ENCODE data around the gene ENPP6. TPM values are rescaled to one million over a fixed set of nuclear protein-coding genes. Genes with fewer than 3 reads are reported as not detected.

The ENPP6 gene
- total and polyA plus RNA-seq, 2 of the 13 experiments (the other 11 are each of a cell fraction or from before 2014, with no cell fraction given) = not detected

GRCh38 chr4:184246426-184246825, 28.8 kb upstream of the ENPP6 start:
- no peak for DNase-seq (ENCODE audit: low spot score)
- no peak for FAIRE-seq
- intact Hi-C loops (cut with micrococcal nuclease; ENCODE audit: unreplicated experiment) (no loop called here), in situ Hi-C loops (cut with HindIII; ENCODE audit: extremely low pct_ligation_motif_present, low pct_unique_long_range_greater_than_20kb) (no loop called here)
- no peak overlapping the region for H3K9ac ChIP-seq (ENCODE audit: insufficient read depth, low read depth, low read length)
- H3K36me3 ChIP-seq (replicated peaks in 1 of 2; ENCODE audit: control insufficient read depth in 1 of 2, insufficient read depth in 2 of 2, low read length in 2 of 2) = no peaks in the 10 kb centered on the region
- 61% methylated on average over 5 of the region's 7 CpGs for WGBS (ENCODE audit: low lambda C conversion rate)
- H3K4me1 ChIP-seq (ENCODE audit: insufficient read depth, low read length) = no peaks in the 10 kb centered on the region
- H3K27me3 ChIP-seq (ENCODE audit: control insufficient read depth in 1 of 2, insufficient read depth in 2 of 2, low read length in 2 of 2) = peaks cover 0 to 8% of the 10 kb centered on the region in 2 experiments; a peak in 1 of 5 replicates
- ATAC-seq = no peak
- no TSS peak for BruUV-seq (replicated peaks)
- no peak overlapping the region for H3K4me3 ChIP-seq (replicated peaks in 1 of 3; ENCODE audit: insufficient read depth in 1 of 3, low read depth in 2 of 3, low read length in 3 of 3)
- H3K27ac ChIP-seq (ENCODE audit: extremely low read length, insufficient read depth, low read length) = no peak overlapping the region
- no peaks in the 10 kb centered on the region for H3K79me2 ChIP-seq (ENCODE audit: insufficient read depth, low read length)
- no peaks in the 10 kb centered on the region for H4K20me1 ChIP-seq (ENCODE audit: insufficient read depth, low read length)
- H3K9me3 ChIP-seq (ENCODE audit: low read length) = no peaks in the 10 kb centered on the region
- no peak overlapping the region for H2AFZ ChIP-seq (ENCODE audit: low read length)
- ChIA-PET POLR2A (no interaction called here), CTCF (ENCODE audit: low intra/inter-chr PET ratio, low total read pairs) (no interaction called here)
- TF ChIP-seq STAG1 (CRISPR knock-in tag; IDR thresholded peaks at IDR 0.05) (no peak), CREBL2 (CRISPR knock-in tag; IDR thresholded peaks at IDR 0.05; ENCODE audit: borderline replicate concordance) (no peak), ZNF549 (CRISPR knock-in tag; IDR thresholded peaks at IDR 0.05) (no peak), MEF2D (CRISPR knock-in tag; IDR thresholded peaks at IDR 0.05) (no peak), HNRNPUL1 (IDR thresholded peaks at IDR 0.05; ENCODE audit: low read depth, low read length) (no peak), KLF16 (CRISPR knock-in tag; IDR thresholded peaks at IDR 0.05) (no peak), ZNF557 (CRISPR knock-in tag; IDR thresholded peaks at IDR 0.05) (no peak), THAP9 (CRISPR knock-in tag; IDR thresholded peaks at IDR 0.05; ENCODE audit: borderline replicate concordance) (no peak), IRF2 (CRISPR knock-in tag; IDR thresholded peaks at IDR 0.05) (no peak), KLF6 (CRISPR knock-in tag; IDR thresholded peaks at IDR 0.05) (no peak), HES4 (CRISPR knock-in tag; IDR thresholded peaks at IDR 0.05; ENCODE audit: borderline replicate concordance) (no peak), ZBTB43 (CRISPR knock-in tag; conservative IDR thresholded peaks at IDR 0.05) (no peak), NR2F1 (CRISPR knock-in tag; IDR thresholded peaks at IDR 0.05) (no peak), TBX3 (IDR thresholded peaks at IDR 0.05; ENCODE audit: borderline replicate concordance) (no peak), MLX (CRISPR knock-in tag; IDR thresholded peaks at IDR 0.05) (no peak)
- TF ChIP-seq, protein P1, sequence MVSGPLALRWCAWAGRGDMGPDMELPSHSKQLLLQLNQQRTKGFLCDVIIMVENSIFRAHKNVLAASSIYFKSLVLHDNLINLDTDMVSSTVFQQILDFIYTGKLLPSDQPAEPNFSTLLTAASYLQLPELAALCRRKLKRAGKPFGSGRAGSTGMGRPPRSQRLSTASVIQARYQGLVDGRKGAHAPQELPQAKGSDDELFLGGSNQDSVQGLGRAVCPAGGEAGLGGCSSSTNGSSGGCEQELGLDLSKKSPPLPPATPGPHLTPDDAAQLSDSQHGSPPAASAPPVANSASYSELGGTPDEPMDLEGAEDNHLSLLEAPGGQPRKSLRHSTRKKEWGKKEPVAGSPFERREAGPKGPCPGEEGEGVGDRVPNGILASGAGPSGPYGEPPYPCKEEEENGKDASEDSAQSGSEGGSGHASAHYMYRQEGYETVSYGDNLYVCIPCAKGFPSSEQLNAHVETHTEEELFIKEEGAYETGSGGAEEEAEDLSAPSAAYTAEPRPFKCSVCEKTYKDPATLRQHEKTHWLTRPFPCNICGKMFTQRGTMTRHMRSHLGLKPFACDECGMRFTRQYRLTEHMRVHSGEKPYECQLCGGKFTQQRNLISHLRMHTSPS (CRISPR knock-in tag; IDR thresholded peaks at IDR 0.05; ENCODE audit: low read depth) = no peak
- TF ChIP-seq, protein P2, sequence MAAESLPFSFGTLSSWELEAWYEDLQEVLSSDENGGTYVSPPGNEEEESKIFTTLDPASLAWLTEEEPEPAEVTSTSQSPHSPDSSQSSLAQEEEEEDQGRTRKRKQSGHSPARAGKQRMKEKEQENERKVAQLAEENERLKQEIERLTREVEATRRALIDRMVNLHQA (CRISPR knock-in tag; IDR thresholded peaks at IDR 0.05) = no peak
- no peak overlapping the region for H3K4me2 ChIP-seq (ENCODE audit: low read depth, low read length)

All from HepG2 (cell line).